Measurements from ENCODE around the gene ZNF804B.

ZNF804B gene

GRCh38 chr7:89001306-89001705 lies 241.8 kb downstream of the ZNF804B start:
- DNase-seq = no peak

- no peak for DNase-seq
These were observed 243.8 kb downstream of the ZNF804B start for GRCh38 chr7:89002981-89003956.

GRCh38 chr7:89012016-89012415 lies 252.5 kb downstream of the ZNF804B start:
- no peak for DNase-seq

GRCh38 chr7:89017695-89018094 lies 258.2 kb downstream of the ZNF804B start:
- no peak for DNase-seq

- no peak for DNase-seq
These were observed 262.2 kb downstream of the ZNF804B start for GRCh38 chr7:89021741-89022140.

- DNase-seq = no peak
These were observed 263.7 kb downstream of the ZNF804B start for GRCh38 chr7:89023206-89023605.

GRCh38 chr7:89023877-89024276 lies 264.4 kb downstream of the ZNF804B start:
- no peak for DNase-seq

- DNase-seq = no peak
These were observed 268.3 kb downstream of the ZNF804B start for GRCh38 chr7:89027781-89028180.

- DNase-seq = no peak
These were observed 268.8 kb downstream of the ZNF804B start for GRCh38 chr7:89028319-89028718.

- no peak for DNase-seq
These were observed 270.4 kb downstream of the ZNF804B start for GRCh38 chr7:89029864-89030263.

- DNase-seq = no peak
These were observed 281.7 kb downstream of the ZNF804B start for GRCh38 chr7:89041240-89041639.

GRCh38 chr7:89042940-89043339 lies 283.4 kb downstream of the ZNF804B start:
- DNase-seq = no peak

GRCh38 chr7:89049043-89049442 lies 289.5 kb downstream of the ZNF804B start:
- DNase-seq = no peak

- DNase-seq = no peak
These were observed 293.6 kb downstream of the ZNF804B start for GRCh38 chr7:89053130-89053529.

- no peak for DNase-seq
These were observed 294.9 kb downstream of the ZNF804B start for GRCh38 chr7:89054361-89054760.

GRCh38 chr7:89060234-89060633 lies 300.7 kb downstream of the ZNF804B start:
- no peak for DNase-seq

- no peak for DNase-seq
These were observed 305.3 kb downstream of the ZNF804B start for GRCh38 chr7:89064831-89065230.

GRCh38 chr7:89067048-89067447 lies 307.5 kb downstream of the ZNF804B start:
- no peak for DNase-seq

GRCh38 chr7:89072081-89072480 lies 312.6 kb downstream of the ZNF804B start:
- DNase-seq = no peak

GRCh38 chr7:89073776-89074175 lies 314.3 kb downstream of the ZNF804B start:
- DNase-seq = no peak

GRCh38 chr7:89077992-89078391 lies 318.5 kb downstream of the ZNF804B start:
- DNase-seq = no peak

GRCh38 chr7:89085580-89085979 lies 326.1 kb downstream of the ZNF804B start:
- no peak for DNase-seq

GRCh38 chr7:89091550-89091949 lies 332.1 kb downstream of the ZNF804B start:
- no peak for DNase-seq

GRCh38 chr7:89094269-89094668 lies 334.8 kb downstream of the ZNF804B start:
- no peak for DNase-seq

- no peak for DNase-seq
These were observed 344.1 kb downstream of the ZNF804B start for GRCh38 chr7:89103564-89103963.
